Thyroid gland (tissue), 4 donors: Measurements from ENCODE around the gene BBS7. TPM values are rescaled to one million over a fixed set of nuclear protein-coding genes. Genes with fewer than 3 reads are reported as not detected.

ENCODE experiments used
- DNase-seq, 2 donors: peaks; one replicate each; pipeline ENCODE4 v3.0.0-alpha.2; 2019
- H3K27ac ChIP-seq, 3 donors: fragments of 200-600 bp; sonication (generic); 1 replicate in 2 of 3; 2 replicates in 1 of 3; pipeline ENCODE4 v1.5.1; 2016 to 2019; ENCODE audit warnings: mild to moderate bottlenecking in 1 of 3, moderate library complexity in 1 of 3
- H3K27me3 ChIP-seq: fragments of 200-600 bp; sonication (generic); one replicate; pipeline ENCODE4 v1.5.1; 2019
- H3K36me3 ChIP-seq, 2 donors: fragments of 200-600 bp; sonication (generic); one replicate each; pipeline ENCODE4 v1.5.1; 2016 to 2019
- H3K4me1 ChIP-seq, 2 donors: fragments of 200-600 bp; sonication (generic); one replicate each; pipeline ENCODE4 v1.5.1; 2017 to 2019
- H3K4me3 ChIP-seq, 3 donors: fragments of 200-600 bp; sonication (generic); replicated peaks in 1 of 3; 1 replicate in 2 of 3; 2 replicates in 1 of 3; pipeline ENCODE4 v1.5.1; 2016; ENCODE audit warnings: mild to moderate bottlenecking in 1 of 3
- H3K9me3 ChIP-seq: fragments of 200-600 bp; sonication (generic); one replicate; pipeline ENCODE4 v1.5.1; 2017
- POLR2A ChIP-seq, 2 donors: fragments of 450-650 bp; IDR thresholded peaks; one replicate each; pipeline ENCODE4 v1.6.1; 2017; ENCODE audit warnings: antibody characterized with exemption in 2 of 2, mild to moderate bottlenecking in 2 of 2, moderate library complexity in 1 of 2
- WGBS, 2 donors: methylation state at CpG; one replicate each; pipeline ENCODE4 v1.1.5; 2017; 5-methylcytosine and 5-hydroxymethylcytosine counted together
- intact Hi-C: fragments of 100-400 bp; cut with DNase I; formaldehyde crosslinking; loops from one replicate; pipeline ENCODE4 v1.15.1; 2023
- total RNA-seq, 4 donors: library from RNA; depleted of rRNA; stranded (reverse); fragments of >200 nt; gene quantifications; one replicate each; pipeline ENCODE4 v1.2.3, GENCODE V29; 2016
- TF ChIP-seq, protein P1 (sequence below), 6 experiments: fragments of 200-600 bp in 3 of 6; fragments of 450-650 bp in 3 of 6; sonication (generic) in 3 of 6; IDR thresholded peaks; one replicate each; pipeline ENCODE4 v1.5.1; 2016 to 2019; ENCODE audit warnings: antibody characterized with exemption in 6 of 6, mild to moderate bottlenecking in 2 of 6, inconsistent platforms in 1 of 6, moderate library complexity in 1 of 6

The BBS7 gene
- total RNA-seq, 4 donors from 2014 or later, result 15.0 to 34.1 (median 24.5) TPM

- peaks cover 5 to 7% of the 10 kb centered on the region in 2 donors for H3K36me3 ChIP-seq
- WGBS, 2 donors, result 94 to 99% methylated on average over 2 of the region's 2 CpGs
- TF ChIP-seq, protein P1, sequence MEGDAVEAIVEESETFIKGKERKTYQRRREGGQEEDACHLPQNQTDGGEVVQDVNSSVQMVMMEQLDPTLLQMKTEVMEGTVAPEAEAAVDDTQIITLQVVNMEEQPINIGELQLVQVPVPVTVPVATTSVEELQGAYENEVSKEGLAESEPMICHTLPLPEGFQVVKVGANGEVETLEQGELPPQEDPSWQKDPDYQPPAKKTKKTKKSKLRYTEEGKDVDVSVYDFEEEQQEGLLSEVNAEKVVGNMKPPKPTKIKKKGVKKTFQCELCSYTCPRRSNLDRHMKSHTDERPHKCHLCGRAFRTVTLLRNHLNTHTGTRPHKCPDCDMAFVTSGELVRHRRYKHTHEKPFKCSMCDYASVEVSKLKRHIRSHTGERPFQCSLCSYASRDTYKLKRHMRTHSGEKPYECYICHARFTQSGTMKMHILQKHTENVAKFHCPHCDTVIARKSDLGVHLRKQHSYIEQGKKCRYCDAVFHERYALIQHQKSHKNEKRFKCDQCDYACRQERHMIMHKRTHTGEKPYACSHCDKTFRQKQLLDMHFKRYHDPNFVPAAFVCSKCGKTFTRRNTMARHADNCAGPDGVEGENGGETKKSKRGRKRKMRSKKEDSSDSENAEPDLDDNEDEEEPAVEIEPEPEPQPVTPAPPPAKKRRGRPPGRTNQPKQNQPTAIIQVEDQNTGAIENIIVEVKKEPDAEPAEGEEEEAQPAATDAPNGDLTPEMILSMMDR (IDR thresholded peaks at IDR 0.05), result no peak
- TF ChIP-seq POLR2A (IDR thresholded peaks at IDR 0.05), result no peak
Measured at GRCh38 chr4:121861426-121861825, 8.8 kb downstream of the BBS7 start.

GRCh38 chr4:121860121-121860520 lies 10.2 kb downstream of the BBS7 start:
- Histone ChIP-seq H3K27ac (no peak overlapping the region), H3K4me1 (no peaks in the 10 kb centered on the region), H3K4me3 (no peak overlapping the region), H3K27me3 (no peaks in the 10 kb centered on the region), H3K9me3 (no peaks in the 10 kb centered on the region), H3K36me3 (peaks cover 7 to 9% of the 10 kb centered on the region in 2 donors)
- TF ChIP-seq POLR2A (IDR thresholded peaks at IDR 0.05), result no peak
- no peak for DNase-seq
- intact Hi-C loops, result no loop called here

More at GRCh38 chr4:121861426-121861825, 8.8 kb downstream of the BBS7 start:
- H3K4me3 ChIP-seq, result no peak overlapping the region
- intact Hi-C loops, result no loop called here
- H3K4me1 ChIP-seq, result no peaks in the 10 kb centered on the region
- no peaks in the 10 kb centered on the region for H3K9me3 ChIP-seq
- H3K27ac ChIP-seq, result no peak overlapping the region
- no peak for DNase-seq
- H3K27me3 ChIP-seq, result no peaks in the 10 kb centered on the region

- H3K9me3 ChIP-seq, result no peaks in the 10 kb centered on the region
- H3K36me3 ChIP-seq, result peaks cover 0 to 13% of the 10 kb centered on the region in 2 donors
- no peaks in the 10 kb centered on the region for H3K27me3 ChIP-seq
- DNase-seq, result no peak
- H3K4me1 ChIP-seq, result no peaks in the 10 kb centered on the region
- WGBS, 2 donors, result 94 to 98% methylated on average over 1 of the region's 1 CpG
- TF ChIP-seq, protein P1 (IDR thresholded peaks at IDR 0.05), result no peak
- no peak overlapping the region for H3K27ac ChIP-seq
- H3K4me3 ChIP-seq, result no peak overlapping the region
- intact Hi-C loops, result no loop called here
Measured at GRCh38 chr4:121851354-121851753, 18.9 kb downstream of the BBS7 start.

GRCh38 chr4:121846662-121847061 lies 23.6 kb downstream of the BBS7 start:
- intact Hi-C loops, result no loop called here
- Histone ChIP-seq H3K9me3 (no peaks in the 10 kb centered on the region), H3K27me3 (no peaks in the 10 kb centered on the region), H3K4me1 (no peaks in the 10 kb centered on the region), H3K36me3 (peaks cover 0 to 9% of the 10 kb centered on the region in 2 donors), H3K4me3 (no peak overlapping the region), H3K27ac (no peak overlapping the region)
- no peak for TF ChIP-seq POLR2A (IDR thresholded peaks at IDR 0.05)
- TF ChIP-seq, protein P1 (IDR thresholded peaks at IDR 0.05), result no peak
- no peak for DNase-seq
- 91 to 92% methylated on average over 6 of the region's 6 CpGs for WGBS, 2 donors

DNA sequence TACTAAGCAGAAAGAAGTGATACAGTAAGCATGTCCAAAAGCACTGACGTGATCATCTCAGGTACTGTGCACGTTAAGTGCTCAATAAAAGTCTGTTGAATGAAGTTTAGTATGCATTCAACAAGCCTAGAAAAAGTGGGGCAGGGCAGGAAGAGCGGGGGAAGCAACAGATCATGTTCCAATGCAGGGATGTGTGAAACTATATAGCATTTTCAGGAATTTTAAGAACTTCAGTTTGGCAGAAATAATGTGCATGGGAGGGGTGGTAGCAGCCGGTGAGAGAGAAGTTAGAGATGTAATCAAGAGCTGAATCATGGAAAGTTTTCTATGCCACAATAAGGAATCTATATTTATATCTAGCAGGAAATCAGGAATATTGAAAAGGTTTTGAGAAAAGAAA lies 27.4 kb downstream of the BBS7 start:
- no peaks in the 10 kb centered on the region for H3K27me3 ChIP-seq
- DNase-seq, result no peak
- no peaks in the 10 kb centered on the region for H3K4me1 ChIP-seq
- H3K36me3 ChIP-seq, result no peaks in the 10 kb centered on the region
- no peak overlapping the region for H3K4me3 ChIP-seq
- H3K9me3 ChIP-seq, result no peaks in the 10 kb centered on the region
- no peak overlapping the region for H3K27ac ChIP-seq
- intact Hi-C loops, result no loop called here
- TF ChIP-seq POLR2A (IDR thresholded peaks at IDR 0.05), result no peak
- TF ChIP-seq, protein P1 (IDR thresholded peaks at IDR 0.05), result no peak
- WGBS, 2 donors, result 79 to 84% methylated on average over 4 of the region's 4 CpGs

GRCh38 chr4:121838136-121838535 lies 32.1 kb downstream of the BBS7 start:
- H3K4me1 ChIP-seq, result no peaks in the 10 kb centered on the region
- TF ChIP-seq, protein P1 (IDR thresholded peaks at IDR 0.05), result no peak
- TF ChIP-seq POLR2A (IDR thresholded peaks at IDR 0.05), result no peak
- H3K9me3 ChIP-seq, result no peaks in the 10 kb centered on the region
- no peak overlapping the region for H3K27ac ChIP-seq
- H3K4me3 ChIP-seq, result no peak overlapping the region
- intact Hi-C loops, result no loop called here
- no peak for DNase-seq
- peaks cover 6 to 17% of the 10 kb centered on the region in 2 donors for H3K36me3 ChIP-seq
- no peaks in the 10 kb centered on the region for H3K27me3 ChIP-seq
